WTC11 (cell line): ENCODE measurements around the gene KLHL10. TPM values are rescaled to one million over a fixed set of nuclear protein-coding genes. Genes with fewer than 3 reads are reported as not detected.

Experiments
- ATAC-seq: fragments of 200-7000 bp; cut with Tn5 transposase; 2 replicates; pipeline ENCODE4 v1.10.0; 2021; ENCODE audit warnings: mild to moderate bottlenecking, moderate library complexity
- CTCF ChIA-PET: fragments of 300-600 bp; sonication (Branson Sonifier 250); formaldehyde crosslinking; loops from one replicate; lab custom pipeline; 2021; ENCODE audit warnings: antibody characterized with exemption; lab: Charles Lee
- POLR2A ChIA-PET: fragments of 350-600 bp; sonication (Branson Sonifier 250); formaldehyde crosslinking; loops from one replicate; lab custom pipeline; 2021; ENCODE audit warnings: antibody characterized with exemption; lab: Charles Lee
- DNase-seq: peaks from one replicate; pipeline ENCODE4 v3.0.0; 2021; ENCODE audit warnings: low spot score
- H3K27ac Mint-ChIP-seq: 2 replicates; pipeline ENCODE4 v1.8.0; 2021; ENCODE audit warnings: mixed read lengths
- H3K27me3 Mint-ChIP-seq: 2 replicates; pipeline ENCODE4 v1.8.0; 2021; ENCODE audit warnings: low read depth, mild to moderate bottlenecking, moderate library complexity, mixed read lengths
- H3K36me3 Mint-ChIP-seq: 2 replicates; pipeline ENCODE4 v1.8.0; 2021; ENCODE audit warnings: mixed read lengths
- H3K4me1 Mint-ChIP-seq: 2 replicates; pipeline ENCODE4 v1.8.0; 2022; ENCODE audit warnings: mixed read lengths
- H3K4me3 Mint-ChIP-seq: 2 replicates; pipeline ENCODE4 v1.8.0; 2021; ENCODE audit warnings: mild to moderate bottlenecking, moderate library complexity, mixed read lengths
- H3K9me3 Mint-ChIP-seq: 2 replicates; pipeline ENCODE4 v1.8.0; 2021; ENCODE audit warnings: mixed read lengths
- ARID4B ChIP-seq: sonication (generic); formaldehyde crosslinking; IDR thresholded peaks from 2 replicates; pipeline ENCODE4 v1.8.0; 2023; ENCODE audit warnings: missing genetic modification reagents, mild to moderate bottlenecking, borderline replicate concordance
- ATF2 ChIP-seq: sonication (generic); formaldehyde crosslinking; IDR thresholded peaks from 2 replicates; pipeline ENCODE4 v1.8.1; 2022; ENCODE audit warnings: low read depth, missing genetic modification reagents, borderline replicate concordance
- ATF6 ChIP-seq: sonication (generic); formaldehyde crosslinking; IDR thresholded peaks from 2 replicates; pipeline ENCODE4 v1.8.1; 2023; ENCODE audit warnings: mild to moderate bottlenecking, missing genetic modification reagents
- CBFB ChIP-seq: sonication (generic); formaldehyde crosslinking; IDR thresholded peaks from 2 replicates; pipeline ENCODE4 v1.8.1; 2022; ENCODE audit warnings: mild to moderate bottlenecking, low read depth, missing genetic modification reagents
- CTCF ChIP-seq: fragments of 200-600 bp; IDR thresholded peaks from 2 replicates; pipeline ENCODE4 v1.8.0; 2022; ENCODE audit warnings: antibody characterized with exemption
- FOXJ3 ChIP-seq: sonication (generic); formaldehyde crosslinking; IDR thresholded peaks from 2 replicates; pipeline ENCODE4 v1.9.0; 2021; ENCODE audit warnings: missing genetic modification reagents, mild to moderate bottlenecking, borderline replicate concordance
- IRF2 ChIP-seq: sonication (generic); formaldehyde crosslinking; IDR thresholded peaks from 2 replicates; pipeline ENCODE4 v1.8.0; 2022; ENCODE audit warnings: low read depth, missing genetic modification reagents, borderline replicate concordance
- JAZF1 ChIP-seq: fragments of 250-450 bp; sonication (Bioruptor Pico); IDR thresholded peaks from 2 replicates; pipeline ENCODE4 v1.9.0; 2021; ENCODE audit warnings: moderate library complexity, mild to moderate bottlenecking, inconsistent platforms
- NFYB ChIP-seq: sonication (generic); formaldehyde crosslinking; conservative IDR thresholded peaks from 2 replicates; pipeline ENCODE4 v1.8.0; 2022; ENCODE audit warnings: low read depth, missing genetic modification reagents
- NR1H2 ChIP-seq: sonication (generic); formaldehyde crosslinking; IDR thresholded peaks from 2 replicates; pipeline ENCODE4 v1.9.0; 2021; ENCODE audit warnings: mild to moderate bottlenecking, moderate library complexity, missing genetic modification reagents
- NR3C1 ChIP-seq: sonication (generic); formaldehyde crosslinking; conservative IDR thresholded peaks from 2 replicates; pipeline ENCODE4 v1.8.1; 2023; ENCODE audit warnings: low read depth, mild to moderate bottlenecking, missing genetic modification reagents
- OVOL2 ChIP-seq: fragments of 250-450 bp; sonication (Bioruptor Pico); IDR thresholded peaks from 2 replicates; pipeline ENCODE4 v1.9.0; 2021; ENCODE audit warnings: mild to moderate bottlenecking, borderline replicate concordance
- SMAD3 ChIP-seq: sonication (generic); formaldehyde crosslinking; IDR thresholded peaks from 2 replicates; pipeline ENCODE4 v1.8.0; 2022; ENCODE audit warnings: missing genetic modification reagents, mild to moderate bottlenecking, borderline replicate concordance
- STAT6 ChIP-seq: sonication (generic); formaldehyde crosslinking; conservative IDR thresholded peaks from 2 replicates; pipeline ENCODE4 v1.8.1; 2023; ENCODE audit warnings: mild to moderate bottlenecking, low read depth, missing genetic modification reagents, moderate library complexity
- TCF7 ChIP-seq: sonication (generic); formaldehyde crosslinking; IDR thresholded peaks from 2 replicates; pipeline ENCODE4 v1.8.0; 2022; ENCODE audit warnings: mild to moderate bottlenecking, low read depth, missing genetic modification reagents, moderate library complexity
- ZNF121 ChIP-seq: sonication (generic); formaldehyde crosslinking; IDR thresholded peaks from 2 replicates; pipeline ENCODE4 v1.8.0; 2023; ENCODE audit warnings: missing genetic modification reagents
- ZNF138 ChIP-seq: sonication (generic); formaldehyde crosslinking; conservative IDR thresholded peaks from 2 replicates; pipeline ENCODE4 v1.8.1; 2022; ENCODE audit warnings: mild to moderate bottlenecking, moderate library complexity, missing genetic modification reagents
- ZNF281 ChIP-seq: sonication (generic); formaldehyde crosslinking; IDR thresholded peaks from 2 replicates; pipeline ENCODE4 v1.8.0; 2023; ENCODE audit warnings: mild to moderate bottlenecking, missing genetic modification reagents
- ZNF416 ChIP-seq: fragments of 250-450 bp; sonication (Bioruptor Pico); IDR thresholded peaks from 2 replicates; pipeline ENCODE4 v1.9.0; 2021; ENCODE audit warnings: mild to moderate bottlenecking, inconsistent platforms
- ZSCAN18 ChIP-seq: fragments of 250-450 bp; sonication (Bioruptor Pico); IDR thresholded peaks from 2 replicates; pipeline ENCODE4 v2.1.2; 2022; ENCODE audit warnings: mild to moderate bottlenecking, moderate library complexity
- total RNA-seq: library from RNA; stranded (reverse); gene quantifications from 3 replicates; pipeline ENCODE4 v1.2.3, GENCODE V29; 2021

The KLHL10 gene
- total RNA-seq, 1 experiment from 2014 or later, result 0.35 TPM

- POLR2A ChIA-PET, result no interaction called here
- Mint-ChIP-seq H3K27ac (no peak overlapping the region), H3K4me3 (no peak overlapping the region), H3K36me3 (peaks cover 37% of the 10 kb centered on the region), H3K27me3 (no peaks in the 10 kb centered on the region; the same call in 1 of the 2 replicates), H3K9me3 (no peaks in the 10 kb centered on the region), H3K4me1 (no peaks in the 10 kb centered on the region)
- ATAC-seq, result no peak
- CTCF ChIA-PET, result interaction anchor here (0.9 to 2.1 kb wide), 2 partner anchors 40 to 134 kb away, joined by 3 to 9 read pairs; partner anchors contain the start of gene KLHL11
- no peak for DNase-seq
- no peak for TF ChIP-seq ZNF138 (CRISPR knock-in tag)
- TF ChIP-seq TCF7 (CRISPR knock-in tag), result no peak
- TF ChIP-seq NR3C1 (CRISPR knock-in tag), result no peak
- no peak for TF ChIP-seq ZNF416
- no peak for TF ChIP-seq IRF2
- no peak for TF ChIP-seq OVOL2 (CRISPR knock-in tag)
- no peak for TF ChIP-seq ZNF121 (CRISPR knock-in tag)
- TF ChIP-seq NFYB (CRISPR knock-in tag), result no peak
- TF ChIP-seq ZSCAN18 (CRISPR knock-in tag), result no peak
- TF ChIP-seq FOXJ3 (CRISPR knock-in tag), result no peak
- TF ChIP-seq SMAD3 (CRISPR knock-in tag), result no peak
- no peak for TF ChIP-seq JAZF1
- TF ChIP-seq ZNF281 (CRISPR knock-in tag), result no peak
- no peak for TF ChIP-seq CTCF
- TF ChIP-seq NR1H2 (CRISPR knock-in tag), result no peak
- no peak for TF ChIP-seq ATF2 (CRISPR knock-in tag)
- no peak for TF ChIP-seq ATF6
- TF ChIP-seq STAT6 (CRISPR knock-in tag), result no peak
- no peak for TF ChIP-seq CBFB (CRISPR knock-in tag)
- TF ChIP-seq ARID4B (CRISPR knock-in tag), result no peak
Measured at GRCh38 chr17:41825175-41825845, 12.3 kb upstream of the KLHL10 start.
